Ovary (tissue), 3 donors: ENCODE data around the gene DUSP16.
"Not testable (repeated sequence)": the region's sequence is repeated elsewhere in the genome, so short reads cannot be mapped to it uniquely, and the experiment has no call there.

ENCODE experiments used
- CTCF ChIP-seq, 3 donors: fragments of 450-650 bp in 2 of 3; fragments of 200-600 bp in 1 of 3; IDR thresholded peaks; one replicate each; pipeline versions ENCODE4 v1.5.1 to v1.8.0; 2016 to 2022; ENCODE audit warnings: antibody characterized with exemption in 3 of 3, mild to moderate bottlenecking in 1 of 3
- POLR2A ChIP-seq: fragments of 450-650 bp; IDR thresholded peaks from one replicate; pipeline ENCODE4 v1.6.1; 2017; ENCODE audit warnings: antibody characterized with exemption, mild to moderate bottlenecking, moderate library complexity
- donor health status: DM: no; HTN: no; CAD: no.

DNA sequence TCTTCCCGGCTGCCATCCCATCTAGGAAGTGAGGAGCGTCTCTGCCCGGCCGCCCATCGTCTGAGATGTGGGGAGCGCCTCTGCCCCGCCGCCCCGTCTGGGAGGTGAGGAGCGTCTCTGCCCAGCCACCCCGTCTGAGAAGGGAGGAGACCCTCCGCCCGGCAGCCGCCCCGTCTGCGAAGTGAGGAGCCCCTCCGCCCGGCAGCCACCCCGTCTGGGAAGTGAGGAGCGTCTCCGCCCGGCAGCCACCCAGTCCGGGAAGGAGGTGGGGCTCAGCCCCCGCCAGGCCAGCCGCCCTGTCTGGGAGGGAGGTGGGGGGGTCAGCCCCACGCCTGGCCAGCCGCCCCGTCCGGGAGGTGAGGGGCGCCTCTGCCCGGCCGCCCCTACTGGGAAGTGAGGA, 3.3 kb upstream of the DUSP16 start:
- TF ChIP-seq POLR2A; CTCF (IDR thresholded peaks at IDR 0.05): not testable (repeated sequence)
